ENCODE data around the gene TEF.

- TF ChIP-seq EZH2phosphoT487 (IDR thresholded peaks at IDR 0.05; ENCODE audit: low read depth) (no peak), CTCF (IDR thresholded peaks at IDR 0.05; ENCODE audit: low read depth, low read length) (no peak)
Measured at GRCh38 chr22:41406410-41406809, 24.7 kb downstream of the TEF start.

Measured in OCI-LY3 (cell line).